Fibroblast of skin of scalp (primary cell): ENCODE data around the gene IFT81.
"Not testable (repeated sequence)": the region's sequence is repeated elsewhere in the genome, so short reads cannot be mapped to it uniquely, and the experiment has no call there.

Source experiments
- DNase-seq: peaks from one replicate; pipeline ENCODE4 v3.0.0-alpha.2; 2013

Gene IFT81

GRCh38 chr12:110211639-110212536, 87.7 kb downstream of the IFT81 start:
- peak; percentile 95 for DNase-seq

GRCh38 chr12:110217996-110218674, 94.0 kb downstream of the IFT81 start:
- no peak for DNase-seq

- DNase-seq: no peak
Measured at GRCh38 chr12:110222027-110222426, 97.9 kb downstream of the IFT81 start.

- no peak for DNase-seq
Measured at GRCh38 chr12:110222433-110222832, 98.3 kb downstream of the IFT81 start.

GRCh38 chr12:110223777-110224378, 99.7 kb downstream of the IFT81 start:
- no peak for DNase-seq

- DNase-seq: peak; percentile 81
Measured at GRCh38 chr12:110224379-110225304, 100.5 kb downstream of the IFT81 start.

- DNase-seq: no peak
Measured at GRCh38 chr12:110227138-110227537, 103.0 kb downstream of the IFT81 start.

- DNase-seq: not testable (repeated sequence)
Measured at GRCh38 chr12:110228348-110228747, 104.2 kb downstream of the IFT81 start.

GRCh38 chr12:110228756-110229155, 104.6 kb downstream of the IFT81 start:
- no peak for DNase-seq

- no peak for DNase-seq
Measured at GRCh38 chr12:110229409-110229808, 105.3 kb downstream of the IFT81 start.

GRCh38 chr12:110230655-110231054, 106.5 kb downstream of the IFT81 start:
- DNase-seq: no peak

- DNase-seq: no peak
Measured at GRCh38 chr12:110233212-110233903, 109.2 kb downstream of the IFT81 start.

GRCh38 chr12:110234331-110234751, 110.2 kb downstream of the IFT81 start:
- DNase-seq: no peak

- DNase-seq: no peak
Measured at GRCh38 chr12:110234755-110235154, 110.6 kb downstream of the IFT81 start.

- no peak for DNase-seq
Measured at GRCh38 chr12:110235383-110235782, 111.2 kb downstream of the IFT81 start.

GRCh38 chr12:110243227-110243626, 119.1 kb downstream of the IFT81 start:
- no peak for DNase-seq

GRCh38 chr12:110244372-110244771, 120.2 kb downstream of the IFT81 start:
- DNase-seq: no peak

GRCh38 chr12:110244829-110245228, 120.7 kb downstream of the IFT81 start:
- DNase-seq: no peak

- no peak for DNase-seq
Measured at GRCh38 chr12:110245369-110245772, 121.2 kb downstream of the IFT81 start.

- no peak for DNase-seq
Measured at GRCh38 chr12:110246636-110247339, 122.6 kb downstream of the IFT81 start.
